ENCODE data around the gene SLC25A21. TPM values are rescaled to one million over a fixed set of nuclear protein-coding genes. Genes with fewer than 3 reads are reported as not detected.
"Not testable (repeated sequence)": the region's sequence is repeated elsewhere in the genome, so short reads cannot be mapped to it uniquely, and the experiment has no call there.

SLC25A21 gene
- total RNA-seq, 1 donor from 2014 or later: not detected

GRCh38 chr14:36818246-36818645 is 354.2 kb downstream of the SLC25A21 start:
- Mint-ChIP-seq H3K4me1 (no peaks in the 10 kb centered on the region), H3K9me3 (no peaks in the 10 kb centered on the region), H3K4me3 (no peak overlapping the region), H3K36me3 (ENCODE audit: low read depth) (no peaks in the 10 kb centered on the region), H3K27me3 (no peaks in the 10 kb centered on the region), H3K27ac (no peak overlapping the region)
- no peak for ATAC-seq (ENCODE audit: low read depth)
- intact Hi-C loops (cut with micrococcal nuclease): no loop called here
- TF ChIP-seq CTCF (IDR thresholded peaks at IDR 0.05): no peak
- no peak for DNase-seq
- CTCF ChIA-PET: no interaction called here
- POLR2A ChIA-PET: no interaction called here

GRCh38 chr14:36817071-36817930 is 355.1 kb downstream of the SLC25A21 start:
- no peak for TF ChIP-seq CTCF (IDR thresholded peaks at IDR 0.05)
- no peaks in the 10 kb centered on the region for H3K4me1 Mint-ChIP-seq
- ChIA-PET CTCF (no interaction called here), POLR2A (no interaction called here)
- DNase-seq: no peak
- no peak overlapping the region for H3K27ac Mint-ChIP-seq
- H3K36me3 Mint-ChIP-seq (ENCODE audit: low read depth): no peaks in the 10 kb centered on the region
- no peak overlapping the region for H3K4me3 Mint-ChIP-seq
- no peaks in the 10 kb centered on the region for H3K9me3 Mint-ChIP-seq
- ATAC-seq (ENCODE audit: low read depth): no peak
- intact Hi-C loops (cut with micrococcal nuclease): no loop called here
- no peaks in the 10 kb centered on the region for H3K27me3 Mint-ChIP-seq

GRCh38 chr14:36816481-36816880 is 355.9 kb downstream of the SLC25A21 start:
- CTCF ChIA-PET: no interaction called here
- H3K9me3 Mint-ChIP-seq: no peaks in the 10 kb centered on the region

GRCh38 chr14:36814783-36815182 is 357.6 kb downstream of the SLC25A21 start:
- POLR2A ChIA-PET; CTCF ChIA-PET; H3K27ac Mint-ChIP-seq; H3K4me1 Mint-ChIP-seq; intact Hi-C loops (cut with micrococcal nuclease); H3K27me3 Mint-ChIP-seq; ATAC-seq (ENCODE audit: low read depth); H3K9me3 Mint-ChIP-seq; DNase-seq; H3K4me3 Mint-ChIP-seq; H3K36me3 Mint-ChIP-seq (ENCODE audit: low read depth): not testable (repeated sequence)

More at GRCh38 chr14:36816481-36816880, 355.9 kb downstream of the SLC25A21 start:
- Mint-ChIP-seq H3K4me3 (no peak overlapping the region), H3K27ac (no peak overlapping the region), H3K36me3 (ENCODE audit: low read depth) (no peaks in the 10 kb centered on the region), H3K4me1 (no peaks in the 10 kb centered on the region), H3K27me3 (no peaks in the 10 kb centered on the region)
- ATAC-seq (ENCODE audit: low read depth) (no peak), DNase-seq (no peak)
- POLR2A ChIA-PET: no interaction called here
- TF ChIP-seq CTCF (IDR thresholded peaks at IDR 0.05): no peak
- intact Hi-C loops (cut with micrococcal nuclease): no loop called here

- Mint-ChIP-seq H3K9me3 (no peaks in the 10 kb centered on the region), H3K27me3 (no peaks in the 10 kb centered on the region), H3K27ac (no peak overlapping the region), H3K4me1 (no peaks in the 10 kb centered on the region), H3K4me3 (no peak overlapping the region), H3K36me3 (ENCODE audit: low read depth) (no peaks in the 10 kb centered on the region)
- no peak for ATAC-seq (ENCODE audit: low read depth)
- ChIA-PET POLR2A (no interaction called here), CTCF (no interaction called here)
- intact Hi-C loops (cut with micrococcal nuclease): no loop called here
- DNase-seq: no peak
- TF ChIP-seq CTCF (IDR thresholded peaks at IDR 0.05): no peak
Observed at GRCh38 chr14:36810209-36810608, 362.2 kb downstream of the SLC25A21 start.

Measured in activated B cell treated with CpG ODN at 0.5 μM for 24 hours (primary cell).